Measurements from ENCODE around the gene CACNA1G.

DNA sequence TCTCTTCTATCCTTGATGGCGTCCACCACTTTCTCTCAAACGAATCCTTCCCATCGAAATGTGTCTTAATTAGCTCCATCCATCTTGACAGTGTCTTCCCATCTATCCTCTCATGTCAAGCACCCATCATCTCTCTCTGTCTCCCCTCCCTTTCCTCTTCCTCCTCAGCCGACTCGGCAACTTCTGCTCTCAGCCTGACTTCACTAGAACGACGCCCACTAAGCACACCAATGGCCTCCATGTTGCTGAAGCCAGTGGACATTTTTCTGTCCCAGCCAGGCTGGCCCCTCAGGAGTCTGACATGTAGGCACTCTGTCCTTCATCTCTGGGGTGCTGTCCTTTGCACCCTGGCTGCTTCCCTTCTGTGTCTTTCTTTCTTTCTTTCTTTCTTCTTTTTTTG, 16.0 kb upstream of the CACNA1G start:
- TF ChIP-seq POLR2A (IDR thresholded peaks at IDR 0.05) = no peak
- TF ChIP-seq, protein P1, sequence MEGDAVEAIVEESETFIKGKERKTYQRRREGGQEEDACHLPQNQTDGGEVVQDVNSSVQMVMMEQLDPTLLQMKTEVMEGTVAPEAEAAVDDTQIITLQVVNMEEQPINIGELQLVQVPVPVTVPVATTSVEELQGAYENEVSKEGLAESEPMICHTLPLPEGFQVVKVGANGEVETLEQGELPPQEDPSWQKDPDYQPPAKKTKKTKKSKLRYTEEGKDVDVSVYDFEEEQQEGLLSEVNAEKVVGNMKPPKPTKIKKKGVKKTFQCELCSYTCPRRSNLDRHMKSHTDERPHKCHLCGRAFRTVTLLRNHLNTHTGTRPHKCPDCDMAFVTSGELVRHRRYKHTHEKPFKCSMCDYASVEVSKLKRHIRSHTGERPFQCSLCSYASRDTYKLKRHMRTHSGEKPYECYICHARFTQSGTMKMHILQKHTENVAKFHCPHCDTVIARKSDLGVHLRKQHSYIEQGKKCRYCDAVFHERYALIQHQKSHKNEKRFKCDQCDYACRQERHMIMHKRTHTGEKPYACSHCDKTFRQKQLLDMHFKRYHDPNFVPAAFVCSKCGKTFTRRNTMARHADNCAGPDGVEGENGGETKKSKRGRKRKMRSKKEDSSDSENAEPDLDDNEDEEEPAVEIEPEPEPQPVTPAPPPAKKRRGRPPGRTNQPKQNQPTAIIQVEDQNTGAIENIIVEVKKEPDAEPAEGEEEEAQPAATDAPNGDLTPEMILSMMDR (IDR thresholded peaks at IDR 0.05) = no peak

All from prostate gland (tissue), 2 donors.